Pancreas (tissue), 10 donors: Measurements from ENCODE around the gene SMR3B. TPM values are rescaled to one million over a fixed set of nuclear protein-coding genes. Genes with fewer than 3 reads are reported as not detected.

Experiments
- ATAC-seq, 4 donors: fragments of 200-7000 bp; cut with Tn5 transposase; one replicate each; pipeline versions ENCODE4 v1.8.0 to v1.9.1; 2020; ENCODE audit warnings: mild to moderate bottlenecking in 4 of 4, moderate library complexity in 4 of 4
- DNase-seq, 6 donors: peaks; one replicate each; pipeline ENCODE4 v3.0.0-alpha.2; 2020
- FAIRE-seq: peaks from 2 replicates; lab custom pipeline; 2012; peaks lifted over from hg19 to GRCh38; lab: Jason Lieb, UNC
- H3K27ac ChIP-seq, 4 donors: fragments of 200-600 bp; sonication (generic); 1 replicate in 3 of 4; 2 replicates in 1 of 4; pipeline versions ENCODE4 v1.5.0 to v1.8.0; 2020
- H3K27me3 ChIP-seq, 4 donors: fragments of 200-600 bp; one replicate each; pipeline ENCODE4 v1.8.0; 2021
- H3K36me3 ChIP-seq, 3 donors: fragments of 200-600 bp; sonication (generic) in 1 of 3; one replicate each; pipeline versions ENCODE4 v1.5.0 to v1.8.0; 2020 to 2021
- H3K4me1 ChIP-seq, 3 donors: fragments of 200-600 bp; one replicate each; pipeline ENCODE4 v1.8.0; 2021
- H3K4me3 ChIP-seq, 4 donors: fragments of 200-600 bp; sonication (generic) in 2 of 4; one replicate each; pipeline versions ENCODE4 v1.5.0 to v1.8.0; 2020 to 2021
- H3K9me3 ChIP-seq, 4 donors: fragments of 200-600 bp; one replicate each; pipeline ENCODE4 v1.8.0; 2021
- WGBS, 2 donors: extraction: QIAGEN DNeasy Blood & Tissue Kit; methylation state at CpG; one replicate each; pipeline ENCODE4 v1.1.7; 2013; 5-methylcytosine and 5-hydroxymethylcytosine counted together
- intact Hi-C, 3 donors: fragments of 100-400 bp; cut with DNase I; formaldehyde crosslinking; loops; one replicate each; pipeline versions ENCODE4 v1.11.1 to v1.14.2; 2022
- polyA plus RNA-seq, 2 donors: library from polyadenylated mRNA; stranded (reverse); fragments of 200-250 nt; gene quantifications; one replicate each; pipeline ENCODE4 v1.2.3, GENCODE V29; 2013
- total RNA-seq, 6 donors: library from RNA; stranded (reverse); fragmentation: NEBNext Ultra II Directional in 4 of 6; extraction: Animal tissue kit (Norgen Biotek cat#: 25700) in 4 of 6; gene quantifications; one replicate each; pipeline versions ENCODE4 v1.2.1 to v1.2.4, GENCODE V29; 2021 to 2023
- TF ChIP-seq, protein P1 (sequence below), 4 donors: fragments of 200-600 bp; sonication (generic) in 3 of 4; IDR thresholded peaks; one replicate each; pipeline versions ENCODE4 v1.5.0 to v1.8.0; 2021; ENCODE audit warnings: antibody characterized with exemption in 4 of 4
- donor health status: healthy with polysubstance abuse.
- donor health status: DM: no; HTN: no; CAD: no; lungs with moderate emphysema.
- donor health status: DM: no; HTN: no; CAD: no.
- donor health status: control.
- donor health status: control.
- donor health status: Bipolar disorder and iron deficiency.
- donor health status: DM: yes; HTN: yes; CAD: no.
- donor health status: DM: no; HTN: no; CAD: no.
- donor health status: DM: no; HTN: no; CAD: no.
- donor health status: DM: yes; HTN: yes; CAD: no.

The SMR3B gene
- not detected for total RNA-seq
- not detected for polyA plus RNA-seq

- H3K4me3 ChIP-seq = no peak within 1 kb of the TSS
- H3K27ac ChIP-seq = no peak within 1 kb of the TSS
- WGBS, 2 donors = 61 to 72% methylated on average over 5 of the region's 5 CpGs
- TF ChIP-seq, protein P1, sequence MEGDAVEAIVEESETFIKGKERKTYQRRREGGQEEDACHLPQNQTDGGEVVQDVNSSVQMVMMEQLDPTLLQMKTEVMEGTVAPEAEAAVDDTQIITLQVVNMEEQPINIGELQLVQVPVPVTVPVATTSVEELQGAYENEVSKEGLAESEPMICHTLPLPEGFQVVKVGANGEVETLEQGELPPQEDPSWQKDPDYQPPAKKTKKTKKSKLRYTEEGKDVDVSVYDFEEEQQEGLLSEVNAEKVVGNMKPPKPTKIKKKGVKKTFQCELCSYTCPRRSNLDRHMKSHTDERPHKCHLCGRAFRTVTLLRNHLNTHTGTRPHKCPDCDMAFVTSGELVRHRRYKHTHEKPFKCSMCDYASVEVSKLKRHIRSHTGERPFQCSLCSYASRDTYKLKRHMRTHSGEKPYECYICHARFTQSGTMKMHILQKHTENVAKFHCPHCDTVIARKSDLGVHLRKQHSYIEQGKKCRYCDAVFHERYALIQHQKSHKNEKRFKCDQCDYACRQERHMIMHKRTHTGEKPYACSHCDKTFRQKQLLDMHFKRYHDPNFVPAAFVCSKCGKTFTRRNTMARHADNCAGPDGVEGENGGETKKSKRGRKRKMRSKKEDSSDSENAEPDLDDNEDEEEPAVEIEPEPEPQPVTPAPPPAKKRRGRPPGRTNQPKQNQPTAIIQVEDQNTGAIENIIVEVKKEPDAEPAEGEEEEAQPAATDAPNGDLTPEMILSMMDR (IDR thresholded peaks at IDR 0.05) = no peak
- H3K36me3 ChIP-seq = no peaks in the 10 kb centered on the region
- intact Hi-C loops = no loop called here
- no peaks in the 10 kb centered on the region for H3K27me3 ChIP-seq
- ATAC-seq = no peak
- DNase-seq = no peak
- no peak for FAIRE-seq
- H3K4me1 ChIP-seq = no peaks in the 10 kb centered on the region
- H3K9me3 ChIP-seq = no peaks in the 10 kb centered on the region
Observed at GRCh38 chr4:70382691-70383181, at the start of gene SMR3B. SMR3B (plus strand) TSS chr4:70383131; CDS start chr4:70384511, 1,380 bp downstream.

GRCh38 chr4:70334681-70335080, 48.2 kb upstream of the SMR3B start, which contains the start of gene CABS1:
CABS1 (plus strand) TSS chr4:70334981; CDS start chr4:70335040, 59 bp downstream.
- WGBS, 2 donors = 80 to 82% methylated on average over 3 of the region's 3 CpGs
- H3K27me3 ChIP-seq = no peaks in the 10 kb centered on the region
- no peaks in the 10 kb centered on the region for H3K9me3 ChIP-seq
- DNase-seq (no peak), ATAC-seq (no peak), FAIRE-seq (no peak)
- H3K36me3 ChIP-seq = no peaks in the 10 kb centered on the region
- no peaks in the 10 kb centered on the region for H3K4me1 ChIP-seq
- TF ChIP-seq, protein P1 (IDR thresholded peaks at IDR 0.05) = no peak
- H3K27ac ChIP-seq = no peak within 1 kb of the TSS
- intact Hi-C loops = no loop called here
- no peak within 1 kb of the TSS for H3K4me3 ChIP-seq

DNA sequence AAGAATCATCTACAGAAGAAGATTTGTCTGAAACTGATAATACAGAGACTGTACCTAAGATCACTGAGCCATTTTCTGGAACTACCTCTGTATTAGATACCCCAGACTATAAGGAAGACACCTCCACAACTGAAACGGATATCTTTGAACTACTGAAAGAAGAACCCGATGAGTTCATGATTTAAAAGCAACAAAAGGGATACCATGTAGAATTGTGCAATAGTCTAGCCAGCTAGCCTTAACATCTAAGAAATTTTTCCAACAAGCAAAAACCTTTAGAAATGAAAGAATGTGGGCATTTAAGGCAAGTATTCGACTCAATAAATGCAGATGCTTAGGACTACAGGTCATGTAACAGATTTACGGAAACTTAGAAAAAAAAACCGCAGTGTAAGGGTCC, 46.9 kb upstream of the SMR3B start:
- no peaks in the 10 kb centered on the region for H3K9me3 ChIP-seq
- TF ChIP-seq, protein P1 (IDR thresholded peaks at IDR 0.05) = no peak
- no peak for DNase-seq
- no peaks in the 10 kb centered on the region for H3K27me3 ChIP-seq
- no peaks in the 10 kb centered on the region for H3K36me3 ChIP-seq
- H3K4me3 ChIP-seq = no peak overlapping the region
- no peak overlapping the region for H3K27ac ChIP-seq
- 72 to 82% methylated on average over 5 of the region's 5 CpGs for WGBS, 2 donors
- intact Hi-C loops = no loop called here
- no peaks in the 10 kb centered on the region for H3K4me1 ChIP-seq
- FAIRE-seq = no peak
- ATAC-seq = no peak

DNA sequence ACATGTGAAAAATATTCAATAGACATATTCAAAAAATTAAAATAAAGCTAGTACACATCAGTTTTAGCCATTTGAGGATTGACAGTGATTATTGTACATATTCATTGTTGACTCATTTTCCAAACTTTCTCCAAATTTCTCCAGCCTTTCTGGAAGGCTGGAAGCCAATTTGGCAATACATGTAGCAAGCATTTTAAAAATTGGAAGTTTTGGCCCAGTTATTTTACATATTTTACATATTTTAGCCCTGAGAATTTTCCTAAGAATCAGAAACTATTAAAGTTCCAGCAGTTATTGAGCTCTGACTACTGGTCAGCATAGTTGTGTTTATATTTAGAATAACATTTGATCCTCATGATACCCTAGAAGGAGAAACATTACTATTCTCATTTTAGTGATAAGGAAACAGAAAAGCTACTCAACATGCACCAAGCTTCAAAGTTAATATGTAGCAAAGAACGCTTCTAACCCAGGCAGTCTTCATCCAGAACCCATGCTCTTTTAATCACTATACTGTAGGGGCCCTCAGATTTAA, 45.0 kb upstream of the SMR3B start:
- FAIRE-seq = no peak
- no peak overlapping the region for H3K27ac ChIP-seq
- no peaks in the 10 kb centered on the region for H3K9me3 ChIP-seq
- DNase-seq = no peak
- no peak overlapping the region for H3K4me3 ChIP-seq
- no peaks in the 10 kb centered on the region for H3K36me3 ChIP-seq
- H3K4me1 ChIP-seq = no peaks in the 10 kb centered on the region
- TF ChIP-seq, protein P1 (IDR thresholded peaks at IDR 0.05) = no peak
- intact Hi-C loops = no loop called here
- ATAC-seq = no peak
- no peaks in the 10 kb centered on the region for H3K27me3 ChIP-seq
- WGBS, 2 donors = 32 to 43% methylated on average over 1 of the region's 1 CpG

GRCh38 chr4:70356185-70356584, 26.7 kb upstream of the SMR3B start:
- ATAC-seq (no peak), FAIRE-seq (no peak), DNase-seq (no peak)
- TF ChIP-seq, protein P1 (IDR thresholded peaks at IDR 0.05) = no peak
- Histone ChIP-seq H3K9me3 (no peaks in the 10 kb centered on the region), H3K4me3 (no peak overlapping the region), H3K27me3 (no peaks in the 10 kb centered on the region), H3K27ac (no peak overlapping the region), H3K36me3 (no peaks in the 10 kb centered on the region), H3K4me1 (no peaks in the 10 kb centered on the region)
- 55 to 67% methylated on average over 1 of the region's 1 CpG for WGBS, 2 donors
- intact Hi-C loops = no loop called here
